Gastrocnemius medialis (tissue), 4 donors: ENCODE measurements around the gene PGAM2. TPM values are rescaled to one million over a fixed set of nuclear protein-coding genes. Genes with fewer than 3 reads are reported as not detected.

Experiments used
- ATAC-seq, 2 donors: fragments of 150-250 bp; one replicate each; pipeline ENCODE4 v1.9.1; 2016
- DNase-seq, 2 donors: peaks; one replicate each; pipeline ENCODE4 v3.0.0-alpha.2; 2019
- H3K27ac ChIP-seq, 4 donors: fragments of 200-600 bp; sonication (generic); 1 replicate in 1 of 4; 2 replicates in 3 of 4; pipeline ENCODE4 v1.5.1; 2016 to 2018; ENCODE audit warnings: mild to moderate bottlenecking in 2 of 4, moderate library complexity in 1 of 4
- H3K27me3 ChIP-seq, 3 donors: fragments of 200-600 bp; sonication (generic) in 2 of 3; 1 replicate in 1 of 3; 2 replicates in 2 of 3; pipeline versions ENCODE4 v1.5.1 to v1.6.0; 2016 to 2019; ENCODE audit warnings: mild to moderate bottlenecking in 1 of 3, moderate library complexity in 1 of 3
- H3K36me3 ChIP-seq, 2 donors: fragments of 200-600 bp; sonication (generic) in 1 of 2; one replicate each; pipeline ENCODE4 v1.5.1; 2017 to 2018
- H3K4me1 ChIP-seq, 2 donors: fragments of 200-600 bp; sonication (generic) in 1 of 2; one replicate each; pipeline ENCODE4 v1.5.1; 2016 to 2017; ENCODE audit warnings: mild to moderate bottlenecking in 2 of 2
- H3K4me3 ChIP-seq, 4 donors: fragments of 200-600 bp; sonication (generic) in 3 of 4; 1 replicate in 1 of 4; 2 replicates in 3 of 4; pipeline ENCODE4 v1.5.1; 2016 to 2019; ENCODE audit warnings: mild to moderate bottlenecking in 2 of 4
- H3K9me3 ChIP-seq, 3 donors: fragments of 200-600 bp; sonication (generic) in 2 of 3; 1 replicate in 1 of 3; 2 replicates in 2 of 3; pipeline ENCODE4 v1.5.1; 2016 to 2019
- POLR2A ChIP-seq, 2 donors: fragments of 450-650 bp; IDR thresholded peaks; one replicate each; pipeline ENCODE4 v1.6.1; 2017; ENCODE audit warnings: antibody characterized with exemption in 2 of 2, mild to moderate bottlenecking in 2 of 2, moderate library complexity in 2 of 2
- in situ Hi-C, 4 donors: fragments of 200-750 bp; cut with MboI; loops; one replicate each; pipeline versions ENCODE4 v1.15.0 to v1.8.0; 2017; ENCODE audit warnings: low sequenced_read_pairs in 4 of 4
- intact Hi-C: fragments of 100-400 bp; cut with DNase I; formaldehyde crosslinking; loops from one replicate; pipeline ENCODE4 v1.15.1; 2023; ENCODE audit warnings: low total_unique reads
- total RNA-seq, 4 donors: library from RNA; depleted of rRNA; stranded (reverse); fragments of >200 nt; gene quantifications; one replicate each; pipeline versions ENCODE4 v1.1.0 to v1.2.3, GENCODE V29; 2016
- TF ChIP-seq, protein P1 (sequence below), 5 experiments: fragments of 450-650 bp in 3 of 5; fragments of 200-600 bp in 2 of 5; sonication (generic) in 2 of 5; IDR thresholded peaks in 4 of 5; conservative IDR thresholded peaks in 1 of 5; 1 replicate in 4 of 5; 2 replicates in 1 of 5; pipeline ENCODE4 v1.5.1; 2016 to 2019; ENCODE audit warnings: antibody characterized with exemption in 5 of 5, mild to moderate bottlenecking in 3 of 5, moderate library complexity in 3 of 5

PGAM2 gene
- total RNA-seq, 4 donors from 2014 or later, result 129 to 355 (median 306) TPM

DNA sequence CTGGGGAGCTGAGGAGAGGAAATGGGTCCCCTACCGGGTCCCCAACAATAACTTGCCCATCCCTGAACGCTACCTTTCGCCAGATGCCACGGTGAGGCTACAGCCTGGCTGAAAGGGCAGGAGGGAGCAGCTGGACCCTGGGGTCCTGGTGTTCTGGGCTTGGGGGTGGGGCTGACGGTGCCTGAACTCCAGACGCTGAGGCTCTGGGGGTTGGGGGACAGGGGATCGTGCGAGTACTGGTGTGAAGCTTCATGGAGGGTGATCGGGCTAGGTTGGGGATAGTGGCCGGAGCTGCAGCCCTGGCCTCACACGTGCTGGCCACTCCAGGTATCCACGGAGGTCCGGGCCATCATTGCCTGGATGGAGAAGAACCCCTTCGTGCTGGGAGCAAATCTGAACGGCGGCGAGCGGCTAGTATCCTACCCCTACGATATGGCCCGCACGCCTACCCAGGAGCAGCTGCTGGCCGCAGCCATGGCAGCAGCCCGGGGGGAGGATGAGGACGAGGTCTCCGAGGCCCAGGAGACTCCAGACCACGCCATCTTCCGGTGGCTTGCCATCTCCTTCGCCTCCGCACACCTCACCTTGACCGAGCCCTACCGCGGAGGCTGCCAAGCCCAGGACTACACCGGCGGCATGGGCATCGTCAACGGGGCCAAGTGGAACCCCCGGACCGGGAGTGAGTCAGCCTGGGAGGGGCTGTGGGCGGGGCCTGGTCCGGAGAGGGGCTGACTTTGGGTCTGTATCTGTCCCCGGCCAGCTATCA lies 47.0 kb upstream of the PGAM2 start:
- H3K27me3 ChIP-seq, result no peaks in the 10 kb centered on the region
- no peak overlapping the region for H3K27ac ChIP-seq
- ATAC-seq (no peak), DNase-seq (no peak)
- in situ Hi-C loops, result no loop called here
- H3K4me3 ChIP-seq, result no peak overlapping the region
- no peaks in the 10 kb centered on the region for H3K9me3 ChIP-seq
- peaks cover 0 to 6% of the 10 kb centered on the region in 2 donors for H3K36me3 ChIP-seq
- peaks cover 15 to 18% of the 10 kb centered on the region in 2 donors for H3K4me1 ChIP-seq
- intact Hi-C loops, result no loop called here
- no peak for TF ChIP-seq POLR2A (IDR thresholded peaks at IDR 0.05)
- TF ChIP-seq, protein P1, sequence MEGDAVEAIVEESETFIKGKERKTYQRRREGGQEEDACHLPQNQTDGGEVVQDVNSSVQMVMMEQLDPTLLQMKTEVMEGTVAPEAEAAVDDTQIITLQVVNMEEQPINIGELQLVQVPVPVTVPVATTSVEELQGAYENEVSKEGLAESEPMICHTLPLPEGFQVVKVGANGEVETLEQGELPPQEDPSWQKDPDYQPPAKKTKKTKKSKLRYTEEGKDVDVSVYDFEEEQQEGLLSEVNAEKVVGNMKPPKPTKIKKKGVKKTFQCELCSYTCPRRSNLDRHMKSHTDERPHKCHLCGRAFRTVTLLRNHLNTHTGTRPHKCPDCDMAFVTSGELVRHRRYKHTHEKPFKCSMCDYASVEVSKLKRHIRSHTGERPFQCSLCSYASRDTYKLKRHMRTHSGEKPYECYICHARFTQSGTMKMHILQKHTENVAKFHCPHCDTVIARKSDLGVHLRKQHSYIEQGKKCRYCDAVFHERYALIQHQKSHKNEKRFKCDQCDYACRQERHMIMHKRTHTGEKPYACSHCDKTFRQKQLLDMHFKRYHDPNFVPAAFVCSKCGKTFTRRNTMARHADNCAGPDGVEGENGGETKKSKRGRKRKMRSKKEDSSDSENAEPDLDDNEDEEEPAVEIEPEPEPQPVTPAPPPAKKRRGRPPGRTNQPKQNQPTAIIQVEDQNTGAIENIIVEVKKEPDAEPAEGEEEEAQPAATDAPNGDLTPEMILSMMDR (IDR thresholded peaks at IDR 0.05 in 4 of 5, conservative IDR thresholded peaks at IDR 0.05 in 1 of 5), result no peak

DNA sequence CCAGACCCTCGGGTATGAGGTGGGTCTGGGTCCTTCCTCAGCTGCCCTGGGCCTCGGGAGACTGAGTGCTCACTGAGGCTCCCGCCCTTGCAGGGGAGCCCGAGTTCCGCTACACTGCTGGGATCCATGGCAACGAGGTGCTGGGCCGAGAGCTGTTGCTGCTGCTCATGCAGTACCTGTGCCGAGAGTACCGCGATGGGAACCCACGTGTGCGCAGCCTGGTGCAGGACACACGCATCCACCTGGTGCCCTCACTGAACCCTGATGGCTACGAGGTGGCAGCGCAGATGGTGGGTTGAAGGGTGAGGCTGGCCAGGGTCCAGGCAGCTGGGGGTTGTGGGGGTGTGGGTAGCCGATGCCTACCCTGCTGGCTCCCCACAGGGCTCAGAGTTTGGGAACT lies 46.4 kb upstream of the PGAM2 start:
- in situ Hi-C loops (no loop called here), intact Hi-C loops (no loop called here)
- DNase-seq (no peak), ATAC-seq (no peak)
- Histone ChIP-seq H3K4me3 (no peak overlapping the region), H3K36me3 (peaks cover 0 to under 1% of the 10 kb centered on the region in 2 donors), H3K27me3 (no peaks in the 10 kb centered on the region), H3K27ac (no peak overlapping the region), H3K4me1 (peaks cover 15 to 18% of the 10 kb centered on the region in 2 donors), H3K9me3 (no peaks in the 10 kb centered on the region)
- no peak for TF ChIP-seq POLR2A (IDR thresholded peaks at IDR 0.05)
- TF ChIP-seq, protein P1 (IDR thresholded peaks at IDR 0.05 in 4 of 5, conservative IDR thresholded peaks at IDR 0.05 in 1 of 5), result no peak

DNA sequence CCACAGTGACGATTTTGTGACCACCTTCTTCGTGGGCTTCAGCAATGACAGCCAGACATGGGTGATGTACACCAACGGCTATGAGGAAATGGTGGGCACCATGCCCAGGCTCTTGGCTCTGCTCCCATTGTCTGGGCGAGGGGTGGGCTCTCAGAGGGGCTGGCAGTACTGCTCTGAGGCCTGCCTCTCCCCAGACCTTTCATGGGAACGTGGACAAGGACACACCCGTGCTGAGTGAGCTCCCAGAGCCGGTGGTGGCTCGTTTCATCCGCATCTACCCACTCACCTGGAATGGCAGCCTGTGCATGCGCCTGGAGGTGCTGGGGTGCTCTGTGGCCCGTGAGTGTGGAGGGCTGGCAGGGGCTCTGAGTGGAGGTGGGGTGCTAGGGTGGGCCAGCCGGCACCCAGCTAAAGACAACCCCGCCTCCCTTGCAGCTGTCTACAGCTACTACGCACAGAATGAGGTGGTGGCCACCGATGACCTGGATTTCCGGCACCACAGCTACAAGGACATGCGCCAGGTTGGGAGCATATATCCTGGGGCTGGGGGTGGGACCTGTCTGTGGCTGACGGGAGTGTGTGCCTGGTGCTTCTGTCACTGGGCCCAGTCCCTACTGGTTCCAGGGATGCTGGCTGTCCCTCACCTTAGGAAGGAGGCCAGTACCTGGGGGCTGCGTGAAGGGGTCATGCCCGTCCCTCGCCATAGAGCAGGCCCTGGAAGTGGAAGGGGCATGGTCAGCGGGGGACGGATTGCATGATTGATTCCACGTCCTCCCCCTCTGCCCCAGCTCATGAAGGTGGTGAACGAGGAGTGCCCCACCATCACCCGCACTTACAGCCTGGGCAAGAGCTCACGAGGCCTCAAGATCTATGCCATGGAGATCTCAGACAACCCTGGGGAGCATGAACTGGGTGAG lies 45.6 kb upstream of the PGAM2 start:
- Histone ChIP-seq H3K4me1 (peaks cover 18% of the 10 kb centered on the region in 2 donors), H3K4me3 (no peak overlapping the region), H3K36me3 (no peaks in the 10 kb centered on the region), H3K9me3 (no peaks in the 10 kb centered on the region), H3K27me3 (no peaks in the 10 kb centered on the region), H3K27ac (no peak overlapping the region)
- intact Hi-C loops, result no loop called here
- TF ChIP-seq POLR2A (IDR thresholded peaks at IDR 0.05), result no peak
- TF ChIP-seq, protein P1 (IDR thresholded peaks at IDR 0.05 in 4 of 5, conservative IDR thresholded peaks at IDR 0.05 in 1 of 5), result no peak
- ATAC-seq, result no peak
- DNase-seq, result no peak
- in situ Hi-C loops, result no loop called here

DNA sequence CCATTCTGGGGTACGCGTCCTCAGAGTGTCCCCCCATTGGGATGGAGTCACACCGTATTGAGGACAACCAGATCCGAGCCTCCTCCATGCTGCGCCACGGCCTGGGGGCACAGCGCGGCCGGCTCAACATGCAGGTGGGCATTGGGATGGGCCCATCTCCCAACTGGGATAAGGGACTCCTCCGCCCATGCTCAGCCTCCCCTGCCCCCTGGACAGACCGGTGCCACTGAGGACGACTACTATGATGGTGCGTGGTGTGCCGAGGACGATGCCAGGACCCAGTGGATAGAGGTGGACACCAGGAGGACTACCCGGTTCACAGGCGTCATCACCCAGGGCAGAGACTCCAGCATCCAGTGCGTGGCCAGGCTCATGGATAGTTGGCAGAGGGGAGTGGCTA lies 44.6 kb upstream of the PGAM2 start:
- no peaks in the 10 kb centered on the region for H3K36me3 ChIP-seq
- in situ Hi-C loops (no loop called here), intact Hi-C loops (no loop called here)
- H3K4me1 ChIP-seq, result peaks cover 11 to 17% of the 10 kb centered on the region in 2 donors
- no peak overlapping the region for H3K27ac ChIP-seq
- ATAC-seq (no peak), DNase-seq (no peak)
- TF ChIP-seq, protein P1 (IDR thresholded peaks at IDR 0.05 in 4 of 5, conservative IDR thresholded peaks at IDR 0.05 in 1 of 5), result no peak
- no peak for TF ChIP-seq POLR2A (IDR thresholded peaks at IDR 0.05)
- H3K9me3 ChIP-seq, result no peaks in the 10 kb centered on the region
- no peak overlapping the region for H3K4me3 ChIP-seq
- H3K27me3 ChIP-seq, result peaks cover 2 to 5% (median 3%) of the 10 kb centered on the region in 3 donors
